ENCODE results near the gene PTAR1. TPM values are rescaled to one million over a fixed set of nuclear protein-coding genes. Genes with fewer than 3 reads are reported as not detected.

PTAR1 gene
- total RNA-seq, 2 experiments from 2014 or later = 48.2 to 68.8 TPM

- ChIA-PET POLR2A (no interaction called here), CTCF (ENCODE audit: unreplicated experiment) (no interaction called here)
- TF ChIP-seq EZH2phosphoT487 (IDR thresholded peaks at IDR 0.05; ENCODE audit: borderline replicate concordance, low read depth, low read length) = no peak
- TF ChIP-seq, protein P1, sequence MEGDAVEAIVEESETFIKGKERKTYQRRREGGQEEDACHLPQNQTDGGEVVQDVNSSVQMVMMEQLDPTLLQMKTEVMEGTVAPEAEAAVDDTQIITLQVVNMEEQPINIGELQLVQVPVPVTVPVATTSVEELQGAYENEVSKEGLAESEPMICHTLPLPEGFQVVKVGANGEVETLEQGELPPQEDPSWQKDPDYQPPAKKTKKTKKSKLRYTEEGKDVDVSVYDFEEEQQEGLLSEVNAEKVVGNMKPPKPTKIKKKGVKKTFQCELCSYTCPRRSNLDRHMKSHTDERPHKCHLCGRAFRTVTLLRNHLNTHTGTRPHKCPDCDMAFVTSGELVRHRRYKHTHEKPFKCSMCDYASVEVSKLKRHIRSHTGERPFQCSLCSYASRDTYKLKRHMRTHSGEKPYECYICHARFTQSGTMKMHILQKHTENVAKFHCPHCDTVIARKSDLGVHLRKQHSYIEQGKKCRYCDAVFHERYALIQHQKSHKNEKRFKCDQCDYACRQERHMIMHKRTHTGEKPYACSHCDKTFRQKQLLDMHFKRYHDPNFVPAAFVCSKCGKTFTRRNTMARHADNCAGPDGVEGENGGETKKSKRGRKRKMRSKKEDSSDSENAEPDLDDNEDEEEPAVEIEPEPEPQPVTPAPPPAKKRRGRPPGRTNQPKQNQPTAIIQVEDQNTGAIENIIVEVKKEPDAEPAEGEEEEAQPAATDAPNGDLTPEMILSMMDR (conservative IDR thresholded peaks at IDR 0.05; ENCODE audit: low read length) = no peak
- BruUV-seq (replicated peaks) = no TSS peak
- Histone ChIP-seq H4K20me1 (ENCODE audit: insufficient read depth, low read length) (no peaks in the 10 kb centered on the region), H3K9me3 (ENCODE audit: low read length) (no peaks in the 10 kb centered on the region), H3K4me1 (ENCODE audit: insufficient read depth, low read length, poor library complexity, severe bottlenecking) (peaks cover 16% of the 10 kb centered on the region), H3K27ac (ENCODE audit: low read depth, low read length, poor library complexity, severe bottlenecking) (no peak overlapping the region), H3K79me2 (ENCODE audit: insufficient read depth, low read depth, low read length) (peaks cover 17% of the 10 kb centered on the region), H2AFZ (ENCODE audit: low read length) (no peak overlapping the region), H3K9me2 (ENCODE audit: insufficient read depth, low read length) (no peaks in the 10 kb centered on the region), H3K36me3 (ENCODE audit: insufficient read depth, low read length) (peaks cover 7% of the 10 kb centered on the region; the same call in 1 of the 2 replicates), H3K4me2 (ENCODE audit: low read length) (no peak overlapping the region), H3K4me3 (ENCODE audit: low read depth, low read length, poor library complexity, severe bottlenecking) (no peak overlapping the region)
- DNase-seq (ENCODE audit: low spot score) = no peak
- intact Hi-C loops (cut with micrococcal nuclease; ENCODE audit: unreplicated experiment) = loop anchor here (5.0 kb wide), 1 partner anchor 655 kb away; no protein-coding TSS in a partner anchor
Observed at GRCh38 chr9:69762527-69762926, 2.7 kb upstream of the PTAR1 start.

GRCh38 chr9:69760278-69760610, 433 bp upstream of the PTAR1 start:
- DNase-seq (ENCODE audit: low spot score) = no peak
- Histone ChIP-seq H3K4me1 (ENCODE audit: insufficient read depth, low read length, poor library complexity, severe bottlenecking) (peaks cover 21% of the 10 kb centered on the region), H3K9me3 (ENCODE audit: low read length) (no peaks in the 10 kb centered on the region), H3K27ac (ENCODE audit: low read depth, low read length, poor library complexity, severe bottlenecking) (peak overlapping the region; percentile 86), H3K79me2 (ENCODE audit: insufficient read depth, low read depth, low read length) (peaks cover 40% of the 10 kb centered on the region), H3K4me2 (ENCODE audit: low read length) (peak overlapping the region; percentile 84), H2AFZ (ENCODE audit: low read length) (peak overlapping the region; percentile 88), H4K20me1 (ENCODE audit: insufficient read depth, low read length) (no peaks in the 10 kb centered on the region), H3K4me3 (ENCODE audit: low read depth, low read length, poor library complexity, severe bottlenecking) (peak overlapping the region; percentile 76), H3K9me2 (ENCODE audit: insufficient read depth, low read length) (no peaks in the 10 kb centered on the region), H3K36me3 (ENCODE audit: insufficient read depth, low read length) (peaks cover 14% of the 10 kb centered on the region)
- ChIA-PET CTCF (ENCODE audit: unreplicated experiment) (interaction anchor here (0.5 kb wide), 1 partner anchor 842 kb away, joined by 3 read pairs; no protein-coding TSS in a partner anchor), POLR2A (interaction anchor here (0.7 to 0.8 kb wide), 2 partner anchors 15 to 76 kb away, joined by 3 read pairs; no protein-coding TSS in a partner anchor)
- intact Hi-C loops (cut with micrococcal nuclease; ENCODE audit: unreplicated experiment) = loop anchor here (5.0 kb wide), 1 partner anchor 657 kb away; no protein-coding TSS in a partner anchor
- TF ChIP-seq, protein P1 (conservative IDR thresholded peaks at IDR 0.05; ENCODE audit: low read length) = no peak
- TF ChIP-seq EZH2phosphoT487 (IDR thresholded peaks at IDR 0.05; ENCODE audit: borderline replicate concordance, low read depth, low read length) = no peak
- TSS peak; percentile 100 for BruUV-seq (replicated peaks)

- ChIA-PET POLR2A (interaction anchor here (0.6 to 2.8 kb wide), 5 partner anchors 13 to 55 kb away, joined by 3 to 20 read pairs (median 4); no protein-coding TSS in a partner anchor), CTCF (ENCODE audit: unreplicated experiment) (no interaction called here)
- Histone ChIP-seq H3K9me3 (ENCODE audit: low read length) (no peaks in the 10 kb centered on the region), H3K4me2 (ENCODE audit: low read length) (peak overlapping the region; percentile 94), H4K20me1 (ENCODE audit: insufficient read depth, low read length) (no peaks in the 10 kb centered on the region), H3K9me2 (ENCODE audit: insufficient read depth, low read length) (no peaks in the 10 kb centered on the region), H2AFZ (ENCODE audit: low read length) (peak overlapping the region; percentile 74; the same call in 1 of the 2 replicates), H3K36me3 (ENCODE audit: insufficient read depth, low read length) (peaks cover 22% of the 10 kb centered on the region), H3K79me2 (ENCODE audit: insufficient read depth, low read depth, low read length) (peaks cover 50% of the 10 kb centered on the region), H3K4me1 (ENCODE audit: insufficient read depth, low read length, poor library complexity, severe bottlenecking) (peaks cover 21% of the 10 kb centered on the region), H3K4me3 (ENCODE audit: low read depth, low read length, poor library complexity, severe bottlenecking) (peak overlapping the region; percentile 76), H3K27ac (ENCODE audit: low read depth, low read length, poor library complexity, severe bottlenecking) (peak overlapping the region; percentile 86)
- no TSS peak for BruUV-seq (replicated peaks)
- TF ChIP-seq EZH2phosphoT487 (IDR thresholded peaks at IDR 0.05; ENCODE audit: borderline replicate concordance, low read depth, low read length) = no peak
- TF ChIP-seq, protein P1 (conservative IDR thresholded peaks at IDR 0.05; ENCODE audit: low read length) = no peak
- DNase-seq (ENCODE audit: low spot score) = no peak
- intact Hi-C loops (cut with micrococcal nuclease; ENCODE audit: unreplicated experiment) = loop anchor here (1.0 to 10.0 kb wide), 2 partner anchors 499 to 974 kb away; partner anchors contain the start of gene SMC5
Observed at GRCh38 chr9:69759021-69759420, 790 bp downstream of the PTAR1 start.
